ENCODE data around the gene SCT.

The SCT gene

DNA sequence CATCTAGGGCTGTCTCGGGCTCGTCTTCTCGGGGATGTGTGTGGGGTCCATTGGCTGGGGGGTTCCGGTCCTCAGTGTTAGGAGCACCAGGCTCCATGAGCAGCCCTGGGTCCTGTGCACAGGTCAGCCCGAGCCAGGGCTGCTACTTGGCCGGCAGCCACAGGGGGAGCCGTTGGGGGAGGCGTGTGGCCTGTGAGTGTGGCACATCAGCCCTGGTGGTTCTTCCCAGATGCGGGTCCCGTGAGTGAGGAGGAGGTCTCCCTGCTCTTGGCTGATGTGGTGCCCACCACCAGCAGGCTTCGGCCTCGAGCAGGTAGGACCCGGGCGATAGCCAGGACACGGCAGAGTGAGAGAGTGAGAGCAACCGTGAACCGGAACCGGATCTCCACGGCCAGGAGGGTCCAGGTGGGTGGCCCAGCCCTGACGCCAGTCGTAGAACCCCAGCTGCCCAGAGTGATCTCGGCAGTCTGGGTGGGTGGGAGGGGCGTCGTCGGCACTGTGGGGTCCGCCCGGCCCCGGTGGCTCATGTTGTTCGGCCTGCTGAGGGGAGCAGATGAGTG, 29.7 kb downstream of the SCT start:
- H2BK12ac ChIP-seq (ENCODE audit: low read length) = no peak overlapping the region
- no peak overlapping the region for H3K4me3 ChIP-seq (ENCODE audit: low read depth, low read length)
- H3K27me3 ChIP-seq (ENCODE audit: insufficient read depth, low read length) = no peaks in the 10 kb centered on the region
- H4K8ac ChIP-seq (ENCODE audit: low read depth, low read length) = no peak overlapping the region
- H3K4me1 ChIP-seq (ENCODE audit: control insufficient read depth in 1 of 2, insufficient read depth in 2 of 2, low read length in 2 of 2) = no peaks in the 10 kb centered on the region
- no peak overlapping the region for H4K91ac ChIP-seq (ENCODE audit: low read depth, low read length)
- H3K9me3 ChIP-seq (ENCODE audit: insufficient read depth, low read depth, low read length) = peaks cover 2% of the 10 kb centered on the region
- H4K12ac ChIP-seq (ENCODE audit: low read depth, low read length) = peak overlapping the region; percentile 4
- H3K27ac ChIP-seq (ENCODE audit: low read depth, low read length) = no peak overlapping the region
- no peak overlapping the region for H2AK5ac ChIP-seq (ENCODE audit: low read length)
- H3K79me1 ChIP-seq (ENCODE audit: low read length) = no peaks in the 10 kb centered on the region
- no peak for DNase-seq
- no peak overlapping the region for H3K14ac ChIP-seq (ENCODE audit: low read length)
- H2BK120ac ChIP-seq (ENCODE audit: insufficient read depth, low read length, poor library complexity) = no peak overlapping the region
- no peak overlapping the region for H3K18ac ChIP-seq (ENCODE audit: low read length)
- no peaks in the 10 kb centered on the region for H3K79me2 ChIP-seq (ENCODE audit: control insufficient read depth, insufficient read depth, low read length, poor library complexity)
- no peak overlapping the region for H3K4me2 ChIP-seq (ENCODE audit: low read length)
- H2BK5ac ChIP-seq (ENCODE audit: low read depth, low read length, poor library complexity) = no peak overlapping the region
- peaks cover 85 to 87% of the 10 kb centered on the region in 2 experiments for H3K36me3 ChIP-seq (ENCODE audit: control insufficient read depth in 1 of 2, insufficient read depth in 2 of 2, low read length in 2 of 2)
- H3K4ac ChIP-seq (ENCODE audit: low read depth, low read length) = no peak overlapping the region
- H2AFZ ChIP-seq (ENCODE audit: insufficient read depth, low read length, poor library complexity) = no peak overlapping the region
- H3K9ac ChIP-seq (ENCODE audit: low read length) = no peak overlapping the region
- WGBS (ENCODE audit: extremely low coverage, insufficient coverage, insufficient read length) = no CpG with 5 or more reads among the region's 29 CpGs
- H3K23ac ChIP-seq (ENCODE audit: low read length) = no peak overlapping the region

DNA sequence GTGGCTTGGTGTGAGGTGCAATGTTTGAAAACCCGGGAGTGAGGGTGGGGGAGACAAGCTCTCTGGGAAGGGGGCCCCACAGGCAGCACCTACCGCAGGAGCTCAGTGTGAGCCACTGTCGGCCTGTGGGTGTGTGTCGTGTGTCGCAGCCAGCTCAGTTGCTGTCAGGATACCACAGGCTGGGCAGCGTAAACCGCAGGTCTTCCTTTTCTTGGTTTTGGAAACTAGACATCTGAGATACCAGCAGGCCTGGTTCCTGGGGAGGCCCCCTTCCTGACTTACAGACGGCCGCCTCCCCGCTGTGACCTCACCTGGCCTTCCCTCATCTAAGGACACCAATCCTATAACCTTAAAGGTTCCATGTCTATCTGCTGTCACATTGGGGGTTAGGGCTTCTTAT, 30.6 kb downstream of the SCT start:
- no peak overlapping the region for H2AK5ac ChIP-seq (ENCODE audit: low read length)
- H2BK12ac ChIP-seq (ENCODE audit: low read length) = no peak overlapping the region
- H3K79me2 ChIP-seq (ENCODE audit: control insufficient read depth, insufficient read depth, low read length, poor library complexity) = no peaks in the 10 kb centered on the region
- no CpG with 5 or more reads among the region's 10 CpGs for WGBS (ENCODE audit: extremely low coverage, insufficient coverage, insufficient read length)
- no peak overlapping the region for H3K23ac ChIP-seq (ENCODE audit: low read length)
- H3K14ac ChIP-seq (ENCODE audit: low read length) = no peak overlapping the region
- peaks cover 2% of the 10 kb centered on the region for H3K9me3 ChIP-seq (ENCODE audit: insufficient read depth, low read depth, low read length)
- H3K9ac ChIP-seq (ENCODE audit: low read length) = no peak overlapping the region
- H3K4me2 ChIP-seq (ENCODE audit: low read length) = no peak overlapping the region
- H4K12ac ChIP-seq (ENCODE audit: low read depth, low read length) = no peak overlapping the region
- H3K79me1 ChIP-seq (ENCODE audit: low read length) = no peaks in the 10 kb centered on the region
- no peak overlapping the region for H2BK5ac ChIP-seq (ENCODE audit: low read depth, low read length, poor library complexity)
- no peak overlapping the region for H3K18ac ChIP-seq (ENCODE audit: low read length)
- no peak overlapping the region for H2BK120ac ChIP-seq (ENCODE audit: insufficient read depth, low read length, poor library complexity)
- H4K91ac ChIP-seq (ENCODE audit: low read depth, low read length) = no peak overlapping the region
- H3K4me3 ChIP-seq (ENCODE audit: low read depth, low read length) = no peak overlapping the region
- H3K27ac ChIP-seq (ENCODE audit: low read depth, low read length) = no peak overlapping the region
- no peaks in the 10 kb centered on the region for H3K27me3 ChIP-seq (ENCODE audit: insufficient read depth, low read length)
- H3K4me1 ChIP-seq (ENCODE audit: control insufficient read depth in 1 of 2, insufficient read depth in 2 of 2, low read length in 2 of 2) = no peaks in the 10 kb centered on the region
- H2AFZ ChIP-seq (ENCODE audit: insufficient read depth, low read length, poor library complexity) = no peak overlapping the region
- no peak overlapping the region for H3K4ac ChIP-seq (ENCODE audit: low read depth, low read length)
- DNase-seq = no peak
- H3K36me3 ChIP-seq (ENCODE audit: control insufficient read depth in 1 of 2, insufficient read depth in 2 of 2, low read length in 2 of 2) = peaks cover 82 to 85% of the 10 kb centered on the region in 2 experiments
- H4K8ac ChIP-seq (ENCODE audit: low read depth, low read length) = no peak overlapping the region

DNA sequence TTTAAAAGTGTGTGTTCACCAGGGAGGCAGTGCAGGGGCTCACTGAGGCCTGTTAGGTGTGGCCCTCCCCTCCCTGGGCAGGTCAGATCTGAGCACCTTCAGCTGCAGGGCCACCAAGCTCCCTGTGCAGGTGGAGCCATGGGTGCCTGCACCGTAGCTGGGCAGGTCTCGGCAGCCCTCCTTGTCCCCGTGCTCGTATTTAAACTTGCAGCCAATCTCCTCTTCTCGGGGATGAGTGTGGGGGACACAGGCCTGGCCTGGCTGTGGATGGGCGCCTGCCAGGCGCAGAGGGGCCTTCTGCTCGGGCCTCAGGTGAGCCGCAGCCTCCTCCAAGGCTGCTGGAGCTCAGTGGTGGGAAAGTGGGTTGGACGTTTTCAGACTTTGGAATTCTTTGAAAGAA, 31.6 kb downstream of the SCT start:
- H4K8ac ChIP-seq (ENCODE audit: low read depth, low read length) = no peak overlapping the region
- WGBS (ENCODE audit: extremely low coverage, insufficient coverage, insufficient read length) = no CpG with 5 or more reads among the region's 10 CpGs
- H2BK12ac ChIP-seq (ENCODE audit: low read length) = no peak overlapping the region
- H3K14ac ChIP-seq (ENCODE audit: low read length) = no peak overlapping the region
- H3K36me3 ChIP-seq (ENCODE audit: control insufficient read depth in 1 of 2, insufficient read depth in 2 of 2, low read length in 2 of 2) = peaks cover 84 to 85% of the 10 kb centered on the region in 2 experiments
- no peaks in the 10 kb centered on the region for H3K79me2 ChIP-seq (ENCODE audit: control insufficient read depth, insufficient read depth, low read length, poor library complexity)
- H3K23ac ChIP-seq (ENCODE audit: low read length) = no peak overlapping the region
- H2BK120ac ChIP-seq (ENCODE audit: insufficient read depth, low read length, poor library complexity) = no peak overlapping the region
- no peak overlapping the region for H3K4ac ChIP-seq (ENCODE audit: low read depth, low read length)
- H2AK5ac ChIP-seq (ENCODE audit: low read length) = no peak overlapping the region
- no peak overlapping the region for H3K4me2 ChIP-seq (ENCODE audit: low read length)
- no peak overlapping the region for H4K91ac ChIP-seq (ENCODE audit: low read depth, low read length)
- H4K12ac ChIP-seq (ENCODE audit: low read depth, low read length) = no peak overlapping the region
- no peak overlapping the region for H2BK5ac ChIP-seq (ENCODE audit: low read depth, low read length, poor library complexity)
- no peak overlapping the region for H3K27ac ChIP-seq (ENCODE audit: low read depth, low read length)
- no peaks in the 10 kb centered on the region for H3K4me1 ChIP-seq (ENCODE audit: control insufficient read depth in 1 of 2, insufficient read depth in 2 of 2, low read length in 2 of 2)
- DNase-seq = no peak
- H3K27me3 ChIP-seq (ENCODE audit: insufficient read depth, low read length) = no peaks in the 10 kb centered on the region
- peaks cover 2% of the 10 kb centered on the region for H3K9me3 ChIP-seq (ENCODE audit: insufficient read depth, low read depth, low read length)
- H3K4me3 ChIP-seq (ENCODE audit: low read depth, low read length) = no peak overlapping the region
- H3K18ac ChIP-seq (ENCODE audit: low read length) = no peak overlapping the region
- no peak overlapping the region for H3K9ac ChIP-seq (ENCODE audit: low read length)
- H3K79me1 ChIP-seq (ENCODE audit: low read length) = no peaks in the 10 kb centered on the region
- H2AFZ ChIP-seq (ENCODE audit: insufficient read depth, low read length, poor library complexity) = no peak overlapping the region

DNA sequence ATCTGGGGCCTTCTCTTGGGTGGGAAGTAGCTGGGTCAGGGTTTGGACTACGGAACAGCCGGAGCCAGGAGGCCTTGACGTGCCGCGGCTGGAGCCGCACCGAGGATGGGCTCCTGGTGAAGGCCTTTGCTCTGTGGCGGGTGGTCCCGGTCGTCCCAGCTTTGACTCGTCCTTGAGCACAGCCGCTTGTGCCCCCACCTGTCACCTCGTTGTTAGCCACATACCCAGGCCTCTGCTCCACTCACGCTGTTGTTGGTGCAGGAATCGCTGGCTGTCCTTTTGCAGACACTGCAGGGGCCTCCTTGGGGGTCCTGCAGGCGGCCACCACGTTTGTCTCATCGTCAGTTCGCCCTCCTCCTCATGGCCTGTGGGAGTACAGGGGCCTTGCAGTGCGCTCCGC, 33.6 kb downstream of the SCT start:
- no peak overlapping the region for H2BK5ac ChIP-seq (ENCODE audit: low read depth, low read length, poor library complexity)
- H3K4ac ChIP-seq (ENCODE audit: low read depth, low read length) = no peak overlapping the region
- no peak overlapping the region for H2BK12ac ChIP-seq (ENCODE audit: low read length)
- no peaks in the 10 kb centered on the region for H3K27me3 ChIP-seq (ENCODE audit: insufficient read depth, low read length)
- peaks cover 4% of the 10 kb centered on the region for H3K9me3 ChIP-seq (ENCODE audit: insufficient read depth, low read depth, low read length)
- H2AK5ac ChIP-seq (ENCODE audit: low read length) = no peak overlapping the region
- no peak overlapping the region for H2BK120ac ChIP-seq (ENCODE audit: insufficient read depth, low read length, poor library complexity)
- H3K14ac ChIP-seq (ENCODE audit: low read length) = no peak overlapping the region
- no peak overlapping the region for H2AFZ ChIP-seq (ENCODE audit: insufficient read depth, low read length, poor library complexity)
- no peak overlapping the region for H4K12ac ChIP-seq (ENCODE audit: low read depth, low read length)
- no peak overlapping the region for H3K4me2 ChIP-seq (ENCODE audit: low read length)
- no peak overlapping the region for H4K91ac ChIP-seq (ENCODE audit: low read depth, low read length)
- H3K23ac ChIP-seq (ENCODE audit: low read length) = no peak overlapping the region
- H3K79me2 ChIP-seq (ENCODE audit: control insufficient read depth, insufficient read depth, low read length, poor library complexity) = no peaks in the 10 kb centered on the region
- WGBS (ENCODE audit: extremely low coverage, insufficient coverage, insufficient read length) = no CpG with 5 or more reads among the region's 21 CpGs
- no peak overlapping the region for H3K27ac ChIP-seq (ENCODE audit: low read depth, low read length)
- DNase-seq = no peak
- H4K8ac ChIP-seq (ENCODE audit: low read depth, low read length) = no peak overlapping the region
- no peaks in the 10 kb centered on the region for H3K4me1 ChIP-seq (ENCODE audit: control insufficient read depth in 1 of 2, insufficient read depth in 2 of 2, low read length in 2 of 2)
- no peak overlapping the region for H3K18ac ChIP-seq (ENCODE audit: low read length)
- H3K36me3 ChIP-seq (ENCODE audit: control insufficient read depth in 1 of 2, insufficient read depth in 2 of 2, low read length in 2 of 2) = peaks cover 79 to 82% of the 10 kb centered on the region in 2 experiments
- H3K79me1 ChIP-seq (ENCODE audit: low read length) = no peaks in the 10 kb centered on the region
- no peak overlapping the region for H3K4me3 ChIP-seq (ENCODE audit: low read depth, low read length)
- H3K9ac ChIP-seq (ENCODE audit: low read length) = no peak overlapping the region
